Measurements from ENCODE around the gene SPATS2L.

DNA sequence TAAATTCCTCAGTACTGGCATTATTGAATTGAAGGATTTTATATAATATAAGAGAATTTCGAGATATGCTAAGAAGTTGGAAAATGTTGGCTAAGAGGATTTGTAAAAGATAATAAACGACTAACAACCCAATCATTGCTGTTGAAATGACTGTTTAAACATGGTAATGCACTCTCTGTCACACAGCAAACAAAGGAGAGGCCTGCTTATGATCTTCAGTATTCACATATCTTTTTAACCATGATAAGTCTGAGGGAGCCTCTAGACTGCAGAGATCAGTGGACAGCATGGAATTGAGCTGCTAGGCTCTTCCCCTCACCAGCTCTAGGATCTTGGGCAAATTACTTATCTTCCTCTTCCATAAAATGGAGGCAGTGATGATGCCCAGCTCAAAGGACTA, 200.7 kb downstream of the SPATS2L start:
- TF ChIP-seq PAX5 (IDR thresholded peaks at IDR 0.05; ENCODE audit: insufficient read depth, low read length, severe bottlenecking) (no peak), POLR2A (IDR thresholded peaks at IDR 0.05; ENCODE audit: low read depth, low read length) (no peak), POLR2AphosphoS5 (IDR thresholded peaks at IDR 0.05; ENCODE audit: low read depth, low read length) (no peak), TAF1 (IDR thresholded peaks at IDR 0.05; ENCODE audit: low read depth, low read length) (no peak), SPI1 (IDR thresholded peaks at IDR 0.05; ENCODE audit: low read depth, low read length) (no peak)

Measured in GM12891 (cell line).